ENCODE data around the gene THBS3.
"Not testable (repeated sequence)": the region's sequence is repeated elsewhere in the genome, so short reads cannot be mapped to it uniquely, and the experiment has no call there.

THBS3 gene

GRCh38 chr1:155189926-155190325, 17.8 kb downstream of the THBS3 start:
- not testable (repeated sequence) for DNase-seq (ENCODE audit: low read depth in 2 of 3, low spot score in 1 of 3)

- no peak for DNase-seq (ENCODE audit: low read depth in 2 of 3, low spot score in 1 of 3)
These were observed 19.4 kb downstream of the THBS3 start for GRCh38 chr1:155188268-155188667.

GRCh38 chr1:155187456-155187891, 20.2 kb downstream of the THBS3 start:
- DNase-seq (ENCODE audit: low read depth in 2 of 3, low spot score in 1 of 3): no peak

DNA sequence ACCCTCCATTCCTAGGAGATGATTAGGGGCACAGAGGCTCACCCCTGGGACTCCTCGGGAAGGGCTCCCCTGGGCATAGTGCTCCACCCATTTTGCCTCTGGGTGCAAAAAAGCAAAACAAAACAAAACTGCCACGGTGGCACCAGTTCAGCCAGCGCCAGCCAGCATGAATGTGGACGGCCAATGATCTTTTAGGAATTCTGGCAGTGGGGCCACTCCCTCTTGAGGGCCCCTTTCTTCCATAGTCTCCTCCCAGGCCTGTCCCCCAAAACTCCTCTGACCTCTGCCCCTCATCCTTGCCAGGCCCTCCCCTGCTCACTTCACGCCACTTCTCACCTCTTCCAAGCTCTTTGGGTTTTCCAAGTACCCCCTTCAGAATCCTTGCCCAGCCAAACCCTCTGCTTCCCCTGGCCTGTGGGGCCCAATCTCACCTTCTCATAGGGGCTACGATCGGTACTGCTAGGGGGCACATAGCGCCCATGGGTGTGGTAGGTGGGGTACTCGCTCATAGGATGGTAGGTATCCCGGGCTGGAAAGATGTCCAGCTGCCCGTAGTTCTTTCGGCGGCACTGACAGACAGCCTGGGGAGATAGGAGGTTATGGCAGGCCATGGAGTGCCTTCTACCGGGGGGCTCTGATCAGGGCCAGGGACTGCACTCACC, 20.8 kb downstream of the THBS3 start:
- no peak for DNase-seq (ENCODE audit: low read depth in 2 of 3, low spot score in 1 of 3)

- no peak for DNase-seq (ENCODE audit: low read depth in 2 of 3, low spot score in 1 of 3)
These were observed 21.5 kb downstream of the THBS3 start for GRCh38 chr1:155186067-155186793.

DNA sequence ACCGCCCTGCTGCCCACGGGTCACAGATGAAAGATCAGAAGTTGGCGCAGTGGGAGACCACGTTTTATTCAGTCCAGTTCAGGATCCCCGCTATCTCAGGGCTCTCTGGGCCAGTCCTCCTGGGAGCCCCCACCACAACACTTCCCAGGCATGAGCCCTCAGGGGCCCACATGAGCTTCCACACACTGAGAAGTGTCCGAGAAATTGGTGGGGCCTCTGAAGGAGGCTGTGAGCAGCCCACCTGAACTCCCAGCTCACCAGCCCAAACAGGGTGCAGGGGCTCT, 22.0 kb downstream of the THBS3 start:
- no peak for DNase-seq (ENCODE audit: low read depth in 2 of 3, low spot score in 1 of 3)

GRCh38 chr1:155184835-155185782, 22.6 kb downstream of the THBS3 start:
- DNase-seq (ENCODE audit: low read depth in 2 of 3, low spot score in 1 of 3): no peak

DNA sequence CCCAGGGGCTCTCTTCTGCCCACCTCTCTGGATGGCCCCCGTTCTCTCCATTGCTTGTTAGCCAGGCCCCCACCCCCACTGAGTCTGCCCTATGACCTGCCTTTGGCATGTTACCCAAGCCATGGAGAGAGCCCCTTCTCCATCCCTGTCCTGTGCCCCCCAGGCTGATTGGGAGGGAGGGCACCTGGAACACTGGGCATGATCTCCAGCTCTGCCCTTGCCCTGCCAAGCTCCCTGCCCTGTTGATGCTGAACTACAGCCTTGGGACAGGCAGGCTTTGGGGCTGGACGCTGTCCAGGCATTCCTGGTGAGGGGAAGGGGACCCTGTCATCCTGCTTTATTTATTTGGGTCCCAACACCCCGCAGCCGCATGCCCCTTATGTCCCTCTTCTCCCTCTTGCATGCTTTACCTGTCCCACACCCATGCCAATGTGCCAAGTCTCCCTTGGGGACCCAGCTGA, 23.3 kb downstream of the THBS3 start:
- no peak for DNase-seq (ENCODE audit: low read depth in 2 of 3, low spot score in 1 of 3)

DNA sequence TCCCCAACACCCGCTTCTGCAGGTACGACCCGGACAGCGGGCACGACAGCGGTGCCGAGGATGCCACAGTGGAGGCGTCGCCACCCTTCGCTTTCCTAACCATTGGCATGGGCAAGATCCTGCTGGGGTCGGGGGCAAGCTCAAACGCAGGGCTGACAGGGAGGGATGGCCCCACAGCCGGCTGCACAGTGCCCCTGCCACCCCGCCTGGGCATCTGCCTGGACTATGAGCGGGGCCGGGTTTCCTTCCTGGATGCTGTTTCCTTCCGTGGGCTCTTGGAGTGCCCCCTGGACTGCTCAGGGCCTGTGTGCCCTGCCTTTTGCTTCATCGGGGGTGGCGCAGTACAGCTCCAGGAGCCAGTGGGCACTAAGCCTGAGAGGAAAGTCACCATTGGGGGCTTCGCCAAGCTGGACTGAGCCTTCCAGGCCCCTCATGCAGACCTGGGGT, 23.9 kb downstream of the THBS3 start:
- DNase-seq (ENCODE audit: low read depth in 2 of 3, low spot score in 1 of 3): no peak

GRCh38 chr1:155182052-155182550, 25.6 kb downstream of the THBS3 start:
- DNase-seq (ENCODE audit: low read depth in 2 of 3, low spot score in 1 of 3): no peak

DNA sequence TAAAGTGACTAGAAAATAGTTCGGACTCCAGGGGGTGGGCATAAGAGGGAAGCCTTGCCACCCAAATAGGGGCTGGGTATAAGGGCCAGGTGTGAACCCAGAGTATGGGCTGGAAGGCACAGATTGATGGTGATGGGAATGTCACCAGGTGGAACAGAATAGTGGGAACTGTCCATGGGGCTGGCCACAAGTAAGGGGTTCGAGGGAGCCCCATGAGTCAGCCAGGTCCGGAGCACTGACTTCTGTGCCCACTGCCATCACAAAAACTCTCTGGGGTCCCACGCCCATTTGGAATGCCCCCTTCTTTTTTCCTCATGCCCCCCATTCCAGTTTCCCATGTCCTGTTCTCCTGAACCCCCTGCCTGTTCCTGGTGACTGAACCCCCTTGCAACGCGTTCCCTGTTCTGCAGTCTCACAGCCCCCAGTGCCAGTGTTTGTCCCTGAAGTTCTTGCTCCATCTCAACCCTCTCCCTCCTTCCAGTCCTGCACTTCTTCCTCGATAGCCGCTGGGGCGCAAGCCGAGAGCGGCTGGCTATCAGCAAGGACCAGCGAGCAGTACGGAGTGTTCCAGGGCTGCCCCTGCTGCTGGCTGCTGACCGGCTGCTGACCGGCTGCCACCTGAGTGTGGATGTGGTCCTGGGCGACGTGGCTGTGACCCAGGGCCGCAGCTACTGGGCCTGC, 26.2 kb downstream of the THBS3 start:
- DNase-seq (ENCODE audit: low read depth in 2 of 3, low spot score in 1 of 3): no peak

GRCh38 chr1:155179112-155180031, 28.3 kb downstream of the THBS3 start:
- DNase-seq (ENCODE audit: low read depth in 2 of 3, low spot score in 1 of 3): no peak

DNA sequence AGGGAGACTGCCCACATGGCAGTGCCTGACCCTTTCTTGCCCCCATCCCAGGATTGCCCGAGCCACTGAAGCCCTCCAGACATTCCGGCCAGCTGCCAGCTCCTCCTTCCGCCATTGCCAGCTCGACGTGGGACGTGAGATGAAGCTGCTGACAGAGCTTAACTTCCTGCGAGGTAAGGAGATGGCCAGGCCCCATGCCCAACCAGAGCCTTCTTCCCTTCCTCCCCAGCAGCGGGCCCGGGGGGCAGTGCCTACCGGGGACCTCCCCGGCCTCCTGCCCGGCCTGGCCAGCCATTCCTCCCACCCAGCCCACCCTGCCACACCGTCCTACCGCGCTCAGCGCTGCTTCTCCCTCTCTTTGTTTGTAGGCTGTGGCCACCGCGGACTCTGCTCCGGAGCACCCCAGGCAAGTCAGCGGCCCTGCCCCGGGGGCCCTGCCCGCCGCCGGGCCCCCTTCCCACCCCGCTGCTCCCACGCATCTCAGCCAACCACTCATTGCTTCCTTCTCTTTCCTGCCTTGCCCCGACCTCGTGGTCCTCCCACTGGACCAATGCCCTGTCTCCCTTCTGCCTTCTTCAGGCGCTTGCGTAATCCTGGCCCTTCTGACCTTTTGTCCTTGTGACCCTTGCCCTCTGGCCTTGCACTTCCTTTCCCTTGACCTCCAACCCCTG, 29.1 kb downstream of the THBS3 start:
- DNase-seq (ENCODE audit: low read depth in 2 of 3, low spot score in 1 of 3): no peak

DNA sequence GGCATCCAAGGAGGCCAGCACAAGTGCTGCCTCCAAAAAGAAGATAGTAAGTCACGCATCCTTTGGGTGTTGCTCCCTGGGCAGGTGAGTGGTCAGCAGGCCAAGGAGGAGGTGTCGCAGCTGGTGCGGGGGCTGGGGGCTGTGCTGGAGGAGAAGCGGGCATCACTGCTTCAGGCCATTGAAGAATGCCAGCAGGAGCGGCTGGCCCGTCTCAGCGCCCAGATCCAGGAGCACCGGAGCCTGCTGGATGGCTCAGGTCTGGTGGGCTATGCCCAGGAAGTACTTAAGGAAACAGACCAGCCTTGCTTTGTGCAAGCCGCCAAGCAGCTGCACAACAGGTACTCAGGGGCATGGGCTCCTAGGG, 29.8 kb downstream of the THBS3 start:
- no peak for DNase-seq (ENCODE audit: low read depth in 2 of 3, low spot score in 1 of 3)

DNA sequence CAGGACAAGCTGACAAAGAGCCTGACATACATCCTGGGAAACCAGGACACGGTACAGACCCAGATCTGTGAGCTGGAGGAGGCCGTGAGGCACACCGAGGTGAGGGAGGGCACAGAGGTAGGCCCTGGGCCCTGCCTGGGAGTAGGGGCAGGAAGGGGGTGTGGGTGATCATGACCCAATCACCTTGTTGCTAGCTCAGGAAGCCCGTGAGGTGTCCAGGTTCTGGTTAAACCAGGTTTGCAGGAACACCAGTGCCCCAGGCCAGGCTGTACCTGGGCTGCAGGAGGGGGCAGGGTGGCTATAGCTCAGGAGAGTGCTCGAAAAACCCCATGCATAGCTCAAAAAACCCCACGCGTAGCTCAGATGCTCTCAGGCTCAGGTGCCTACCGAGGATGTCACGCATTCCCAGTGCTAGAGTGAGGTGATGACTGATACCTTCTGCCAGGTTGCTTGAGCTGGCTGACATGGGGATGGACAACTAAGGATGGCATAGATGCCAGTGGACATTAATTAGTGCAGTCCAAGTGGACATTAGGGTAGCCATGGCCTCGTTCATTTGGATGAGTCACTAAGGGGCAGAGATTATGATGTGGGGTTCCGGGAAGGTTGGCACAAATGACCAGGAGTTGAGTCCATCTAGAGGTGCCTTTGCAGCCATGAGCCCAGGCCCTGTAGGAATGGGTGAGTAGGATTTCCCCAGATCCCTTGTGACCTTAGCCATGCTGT, 30.3 kb downstream of the THBS3 start:
- DNase-seq (ENCODE audit: low read depth in 2 of 3, low spot score in 1 of 3): no peak

DNA sequence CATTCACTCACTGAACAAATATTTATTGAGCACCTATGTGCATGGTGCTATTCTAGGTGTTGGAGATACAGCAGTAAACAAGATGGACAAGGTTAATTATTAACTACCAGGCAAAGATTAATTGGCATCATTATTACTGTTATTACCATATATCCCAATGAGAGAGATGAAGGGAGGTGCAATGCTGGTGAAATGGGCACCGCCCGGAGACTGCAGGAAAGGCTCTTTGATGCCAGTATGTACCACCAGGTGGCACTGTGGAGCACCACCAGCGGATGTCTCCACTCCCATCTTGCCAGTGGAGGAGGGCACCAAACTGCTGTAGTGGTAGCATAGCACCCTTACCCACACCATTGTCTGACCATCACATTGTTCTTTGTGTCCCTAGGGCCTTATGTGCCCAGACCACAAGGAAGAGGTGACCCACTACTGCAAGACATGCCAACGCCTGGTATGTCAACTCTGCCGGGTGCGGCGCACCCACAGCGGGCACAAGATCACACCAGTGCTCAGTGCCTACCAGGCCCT, 31.1 kb downstream of the THBS3 start:
- peak; percentile 77 to 93 (median 82) for DNase-seq (ENCODE audit: low read depth in 2 of 3, low spot score in 1 of 3)

- peak in 1 of 3 donors; percentile 16 for DNase-seq (ENCODE audit: low read depth in 2 of 3, low spot score in 1 of 3)
These were observed 31.7 kb downstream of the THBS3 start for GRCh38 chr1:155175927-155176371.

DNA sequence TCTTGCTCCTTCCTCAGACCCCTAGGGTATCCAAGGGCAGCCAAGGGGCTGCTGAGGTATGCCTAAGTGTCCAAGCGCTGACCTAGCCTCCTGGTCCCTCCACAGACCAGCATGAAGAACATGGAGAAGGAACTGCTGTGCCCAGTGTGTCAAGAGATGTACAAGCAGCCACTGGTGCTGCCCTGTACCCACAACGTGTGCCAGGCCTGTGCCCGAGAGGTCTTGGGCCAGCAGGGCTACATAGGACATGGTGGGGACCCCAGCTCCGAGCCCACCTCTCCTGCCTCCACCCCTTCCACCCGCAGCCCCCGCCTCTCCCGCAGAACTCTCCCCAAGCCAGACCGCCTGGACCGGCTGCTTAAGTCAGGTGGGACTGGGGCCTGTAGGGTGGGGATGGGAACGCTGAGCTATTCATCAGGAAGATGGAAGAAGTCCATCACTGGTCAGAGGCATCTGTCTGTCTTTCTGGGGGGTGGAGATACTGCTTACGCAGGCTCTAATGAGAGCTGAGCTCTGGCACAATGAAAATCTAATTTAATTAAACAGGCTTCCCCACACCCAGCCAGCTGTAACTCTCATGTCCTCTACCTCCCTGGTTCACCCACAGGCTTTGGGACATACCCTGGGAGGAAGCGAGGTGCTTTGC, 32.3 kb downstream of the THBS3 start:
- no peak for DNase-seq (ENCODE audit: low read depth in 2 of 3, low spot score in 1 of 3)
